ENCODE results near the gene CCDC160.
"Not testable (repeated sequence)": the region's sequence is repeated elsewhere in the genome, so short reads cannot be mapped to it uniquely, and the experiment has no call there.

Gene CCDC160

GRCh38 chrX:134256684-134257083 is 19.7 kb downstream of the CCDC160 start:
- CTCF ChIA-PET = no interaction called here
- TF ChIP-seq FOXA1 (IDR thresholded peaks at IDR 0.05) (no peak), ARNT (IDR thresholded peaks at IDR 0.05) (no peak), SP1 (IDR thresholded peaks at IDR 0.05) (no peak), ZNF384 (IDR thresholded peaks at IDR 0.05) (no peak), FOXM1 (IDR thresholded peaks at IDR 0.05; ENCODE audit: borderline replicate concordance) (no peak), CTBP1 (IDR thresholded peaks at IDR 0.05; ENCODE audit: borderline replicate concordance) (no peak), SUZ12 (IDR thresholded peaks at IDR 0.05) (no peak), FOXK2 (IDR thresholded peaks at IDR 0.05) (no peak), NFRKB (IDR thresholded peaks at IDR 0.05) (no peak), BHLHE40 (IDR thresholded peaks at IDR 0.05; ENCODE audit: borderline replicate concordance) (no peak), PKNOX1 (IDR thresholded peaks at IDR 0.05) (no peak), LEF1 (IDR thresholded peaks at IDR 0.05; ENCODE audit: borderline replicate concordance) (no peak), TARDBP (IDR thresholded peaks at IDR 0.05) (no peak), L3MBTL2 (conservative IDR thresholded peaks at IDR 0.05) (no peak), HDGF (IDR thresholded peaks at IDR 0.05; ENCODE audit: borderline replicate concordance) (no peak), ELF4 (IDR thresholded peaks at IDR 0.05) (no peak)
- POLR2A ChIA-PET = no interaction called here

GRCh38 chrX:134258202-134258601 is 21.2 kb downstream of the CCDC160 start:
- ChIA-PET POLR2A (no interaction called here), CTCF (no interaction called here)
- no peak for DNase-seq (ENCODE audit: extremely low spot score)
- TF ChIP-seq ZNF384 (IDR thresholded peaks at IDR 0.05) (no peak), FOXA1 (IDR thresholded peaks at IDR 0.05) (no peak), TARDBP (IDR thresholded peaks at IDR 0.05) (no peak), FOXK2 (IDR thresholded peaks at IDR 0.05) (no peak), SUZ12 (IDR thresholded peaks at IDR 0.05) (no peak), ARNT (IDR thresholded peaks at IDR 0.05) (no peak), LEF1 (IDR thresholded peaks at IDR 0.05; ENCODE audit: borderline replicate concordance) (no peak), HDGF (IDR thresholded peaks at IDR 0.05; ENCODE audit: borderline replicate concordance) (no peak), ELF4 (IDR thresholded peaks at IDR 0.05) (no peak), SP1 (IDR thresholded peaks at IDR 0.05) (no peak), BHLHE40 (IDR thresholded peaks at IDR 0.05; ENCODE audit: borderline replicate concordance) (no peak), FOXM1 (IDR thresholded peaks at IDR 0.05; ENCODE audit: borderline replicate concordance) (no peak), NFRKB (IDR thresholded peaks at IDR 0.05) (no peak), L3MBTL2 (conservative IDR thresholded peaks at IDR 0.05) (no peak), PKNOX1 (IDR thresholded peaks at IDR 0.05) (no peak), CTBP1 (IDR thresholded peaks at IDR 0.05; ENCODE audit: borderline replicate concordance) (no peak)

More at GRCh38 chrX:134256684-134257083, 19.7 kb downstream of the CCDC160 start:
- DNase-seq (ENCODE audit: extremely low spot score) = no peak

- DNase-seq (ENCODE audit: extremely low spot score); POLR2A ChIA-PET; CTCF ChIA-PET: not testable (repeated sequence)
Observed at GRCh38 chrX:134285934-134286333, 49.0 kb downstream of the CCDC160 start.

- CTCF ChIA-PET = interaction anchor here (0.6 to 0.7 kb wide), 2 partner anchors 1009 to 1511 kb away, joined by 3 read pairs; no protein-coding TSS in a partner anchor
- POLR2A ChIA-PET = no interaction called here
- no peak for TF ChIP-seq ARNT (IDR thresholded peaks at IDR 0.05)
- TF ChIP-seq FOXK2 (IDR thresholded peaks at IDR 0.05) = no peak
- no peak for TF ChIP-seq CTBP1 (IDR thresholded peaks at IDR 0.05; ENCODE audit: borderline replicate concordance)
- TF ChIP-seq HDGF (IDR thresholded peaks at IDR 0.05; ENCODE audit: borderline replicate concordance) = no peak
- TF ChIP-seq SP1 (IDR thresholded peaks at IDR 0.05) = no peak
- TF ChIP-seq LEF1 (IDR thresholded peaks at IDR 0.05; ENCODE audit: borderline replicate concordance) = no peak
- no peak for TF ChIP-seq ELF4 (IDR thresholded peaks at IDR 0.05)
- no peak for TF ChIP-seq SUZ12 (IDR thresholded peaks at IDR 0.05)
- TF ChIP-seq TARDBP (IDR thresholded peaks at IDR 0.05) = no peak
- TF ChIP-seq FOXA1 (IDR thresholded peaks at IDR 0.05) = no peak
- no peak for TF ChIP-seq PKNOX1 (IDR thresholded peaks at IDR 0.05)
- no peak for TF ChIP-seq FOXM1 (IDR thresholded peaks at IDR 0.05; ENCODE audit: borderline replicate concordance)
- TF ChIP-seq ZNF384 (IDR thresholded peaks at IDR 0.05) = no peak
- TF ChIP-seq L3MBTL2 (conservative IDR thresholded peaks at IDR 0.05) = no peak
- no peak for DNase-seq (ENCODE audit: extremely low spot score)
Observed at GRCh38 chrX:134287346-134287745, 50.4 kb downstream of the CCDC160 start.

GRCh38 chrX:134294548-134294947 is 57.6 kb downstream of the CCDC160 start:
- ChIA-PET POLR2A (no interaction called here), CTCF (interaction anchor here (0.6 to 1.4 kb wide), 6 partner anchors 10 to 274 kb away, joined by 3 to 5 read pairs (median 3); no protein-coding TSS in a partner anchor)
- DNase-seq (ENCODE audit: extremely low spot score) = peak; percentile 27
- no peak for TF ChIP-seq ARNT (IDR thresholded peaks at IDR 0.05)
- no peak for TF ChIP-seq BHLHE40 (IDR thresholded peaks at IDR 0.05; ENCODE audit: borderline replicate concordance)
- no peak for TF ChIP-seq FOXM1 (IDR thresholded peaks at IDR 0.05; ENCODE audit: borderline replicate concordance)
- TF ChIP-seq ELF4 (IDR thresholded peaks at IDR 0.05) = no peak
- no peak for TF ChIP-seq SP1 (IDR thresholded peaks at IDR 0.05)
- TF ChIP-seq TARDBP (IDR thresholded peaks at IDR 0.05) = no peak
- TF ChIP-seq CTBP1 (IDR thresholded peaks at IDR 0.05; ENCODE audit: borderline replicate concordance) = no peak
